HepG2 (cell line): Measurements from ENCODE around the gene HOXD4. TPM values are rescaled to one million over a fixed set of nuclear protein-coding genes. Genes with fewer than 3 reads are reported as not detected.

Source experiments
- CCDC6 ChIP-seq: sonication (generic); formaldehyde crosslinking; IDR thresholded peaks from 2 replicates; pipeline ENCODE4 v1.8.1; 2022; ENCODE audit warnings: mild to moderate bottlenecking, missing genetic modification reagents, moderate library complexity
- CREB1 ChIP-seq, 2 experiments: fragments of 450-650 bp in 1 of 2; IDR thresholded peaks; 2 replicates each; pipeline ENCODE4 v1.6.1; 2016 to 2017; ENCODE audit warnings: control low read depth in 1 of 2, mild to moderate bottlenecking in 1 of 2, missing compliant biosample characterization in 1 of 2, missing genetic modification characterization in 1 of 2
- GATAD2A ChIP-seq: IDR thresholded peaks from 2 replicates; pipeline ENCODE4 v1.6.1; 2016
- SCMH1 ChIP-seq: sonication (generic); formaldehyde crosslinking; IDR thresholded peaks from 2 replicates; pipeline ENCODE4 v1.9.0; 2021; ENCODE audit warnings: missing genetic modification reagents, mild to moderate bottlenecking, borderline replicate concordance
- SP2 ChIP-seq: sonication (generic); formaldehyde crosslinking; IDR thresholded peaks from 2 replicates; pipeline ENCODE4 v1.5.1; 2020; ENCODE audit warnings: mild to moderate bottlenecking, missing genetic modification reagents
- SRSF4 ChIP-seq: fragments of 200-400 bp; formaldehyde crosslinking; IDR thresholded peaks from one replicate; pipeline ENCODE4 v1.6.1; 2018; ENCODE audit warnings: mild to moderate bottlenecking, low read depth, low read length, moderate library complexity; ENCODE audit not compliant: poor library complexity, severe bottlenecking
- ZNF34 ChIP-seq: sonication (generic); formaldehyde crosslinking; IDR thresholded peaks from 2 replicates; pipeline ENCODE4 v1.4.0; 2020; ENCODE audit warnings: mild to moderate bottlenecking, missing genetic modification reagents, borderline replicate concordance
- ZNF670 ChIP-seq: sonication (generic); formaldehyde crosslinking; IDR thresholded peaks from 2 replicates; pipeline ENCODE4 v1.8.0; 2022; ENCODE audit warnings: mild to moderate bottlenecking, missing genetic modification reagents, borderline replicate concordance
- polyA plus RNA-seq, 8 experiments: library from polyadenylated mRNA; depleted of rRNA in 3 of 8; stranded (reverse) in 7 of 8; unstranded in 1 of 8; fragments of >200 nt; fragmentation: Illumina TruSeq in 4 of 8; extraction: Trizol in 4 of 8; gene quantifications; 2 replicates each; pipeline versions ENCODE4 v1.2.1 to v1.2.3, GENCODE V29; 2011 to 2016; ENCODE audit warnings: low read depth in 4 of 8, missing spikeins in 1 of 8, mixed read lengths in 1 of 8; ENCODE audit not compliant: insufficient read depth in 1 of 8
- total RNA-seq, 5 experiments: library from RNA; depleted of rRNA; stranded (reverse); fragments of >200 nt; fragmentation: Illumina TruSeq; extraction: Trizol; gene quantifications; 2 replicates each; pipeline ENCODE4 v1.2.3, GENCODE V29; 2016; ENCODE audit warnings: low read depth in 1 of 5
- TF ChIP-seq, protein P1 (sequence below): sonication (generic); formaldehyde crosslinking; IDR thresholded peaks from 2 replicates; pipeline ENCODE4; 2020; ENCODE audit warnings: missing genetic modification reagents, mild to moderate bottlenecking, borderline replicate concordance
- TF ChIP-seq, protein P2 (sequence below): sonication (generic); formaldehyde crosslinking; IDR thresholded peaks from 2 replicates; pipeline ENCODE4 v1.4.0; 2020; ENCODE audit warnings: low read depth, mild to moderate bottlenecking, missing genetic modification reagents
- TF ChIP-seq, protein P3 (sequence below): IDR thresholded peaks from 2 replicates; pipeline ENCODE4 v1.6.1; 2016; ENCODE audit warnings: low read depth
- TF ChIP-seq, protein P4 (sequence below): sonication (generic); formaldehyde crosslinking; IDR thresholded peaks from 2 replicates; pipeline ENCODE4 v1.5.0; 2020; ENCODE audit warnings: missing genetic modification reagents
- TF ChIP-seq, protein P5 (sequence below): IDR thresholded peaks from 2 replicates; pipeline ENCODE4 v1.6.1; 2016; ENCODE audit warnings: mild to moderate bottlenecking
- TF ChIP-seq, protein P6 (sequence below): sonication (generic); formaldehyde crosslinking; IDR thresholded peaks from 2 replicates; pipeline ENCODE4 v1.5.0; 2020; ENCODE audit warnings: missing genetic modification reagents
- TF ChIP-seq, protein P7 (sequence below): sonication (generic); formaldehyde crosslinking; IDR thresholded peaks from 2 replicates; pipeline ENCODE4 v1.5.1; 2020; ENCODE audit warnings: mild to moderate bottlenecking, missing genetic modification reagents, moderate library complexity

HOXD4 gene
- total and polyA plus RNA-seq, 2 of the 13 experiments (the other 11 are each of a cell fraction or from before 2014, with no cell fraction given) = not detected

DNA sequence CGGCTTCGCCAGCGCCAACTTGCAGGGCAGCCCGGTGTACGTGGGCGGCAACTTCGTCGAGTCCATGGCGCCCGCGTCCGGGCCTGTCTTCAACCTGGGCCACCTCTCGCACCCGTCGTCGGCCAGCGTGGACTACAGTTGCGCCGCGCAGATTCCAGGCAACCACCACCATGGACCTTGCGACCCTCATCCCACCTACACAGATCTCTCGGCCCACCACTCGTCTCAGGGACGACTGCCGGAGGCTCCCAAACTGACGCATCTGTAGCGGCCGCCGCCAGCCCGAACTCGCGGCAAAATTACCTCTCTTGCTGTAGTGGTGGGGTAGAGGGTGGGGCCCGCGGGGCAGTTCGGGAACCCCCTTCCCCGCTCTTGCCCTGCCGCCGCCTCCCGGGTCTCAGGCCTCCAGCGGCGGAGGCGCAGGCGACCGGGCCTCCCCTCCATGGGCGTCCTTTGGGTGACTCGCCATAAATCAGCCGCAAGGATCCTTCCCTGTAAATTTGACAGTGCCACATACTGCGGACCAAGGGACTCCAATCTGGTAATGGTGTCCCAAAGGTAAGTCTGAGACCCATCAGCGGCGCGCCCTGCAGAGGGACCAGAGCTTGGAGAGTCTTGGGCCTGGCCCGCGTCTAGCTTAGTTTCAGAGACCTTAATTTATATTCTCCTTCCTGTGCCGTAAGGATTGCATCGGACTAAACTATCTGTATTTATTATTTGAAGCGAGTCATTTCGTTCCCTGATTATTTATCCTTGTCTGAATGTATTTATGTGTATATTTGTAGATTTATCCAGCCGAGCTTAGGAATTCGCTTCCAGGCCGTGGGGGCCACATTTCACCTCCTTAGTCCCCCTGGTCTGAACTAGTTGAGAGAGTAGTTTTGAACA lies 20.9 kb downstream of the HOXD4 start (continued):
- TF ChIP-seq, protein P1, sequence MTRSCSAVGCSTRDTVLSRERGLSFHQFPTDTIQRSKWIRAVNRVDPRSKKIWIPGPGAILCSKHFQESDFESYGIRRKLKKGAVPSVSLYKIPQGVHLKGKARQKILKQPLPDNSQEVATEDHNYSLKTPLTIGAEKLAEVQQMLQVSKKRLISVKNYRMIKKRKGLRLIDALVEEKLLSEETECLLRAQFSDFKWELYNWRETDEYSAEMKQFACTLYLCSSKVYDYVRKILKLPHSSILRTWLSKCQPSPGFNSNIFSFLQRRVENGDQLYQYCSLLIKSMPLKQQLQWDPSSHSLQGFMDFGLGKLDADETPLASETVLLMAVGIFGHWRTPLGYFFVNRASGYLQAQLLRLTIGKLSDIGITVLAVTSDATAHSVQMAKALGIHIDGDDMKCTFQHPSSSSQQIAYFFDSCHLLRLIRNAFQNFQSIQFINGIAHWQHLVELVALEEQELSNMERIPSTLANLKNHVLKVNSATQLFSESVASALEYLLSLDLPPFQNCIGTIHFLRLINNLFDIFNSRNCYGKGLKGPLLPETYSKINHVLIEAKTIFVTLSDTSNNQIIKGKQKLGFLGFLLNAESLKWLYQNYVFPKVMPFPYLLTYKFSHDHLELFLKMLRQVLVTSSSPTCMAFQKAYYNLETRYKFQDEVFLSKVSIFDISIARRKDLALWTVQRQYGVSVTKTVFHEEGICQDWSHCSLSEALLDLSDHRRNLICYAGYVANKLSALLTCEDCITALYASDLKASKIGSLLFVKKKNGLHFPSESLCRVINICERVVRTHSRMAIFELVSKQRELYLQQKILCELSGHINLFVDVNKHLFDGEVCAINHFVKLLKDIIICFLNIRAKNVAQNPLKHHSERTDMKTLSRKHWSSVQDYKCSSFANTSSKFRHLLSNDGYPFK (CRISPR knock-in tag) = 0 out of 2 replicates have a peak, but pooled peaks have one; percentile 43
- peak; percentile 68 for TF ChIP-seq CCDC6 (CRISPR knock-in tag)
- TF ChIP-seq, protein P2, sequence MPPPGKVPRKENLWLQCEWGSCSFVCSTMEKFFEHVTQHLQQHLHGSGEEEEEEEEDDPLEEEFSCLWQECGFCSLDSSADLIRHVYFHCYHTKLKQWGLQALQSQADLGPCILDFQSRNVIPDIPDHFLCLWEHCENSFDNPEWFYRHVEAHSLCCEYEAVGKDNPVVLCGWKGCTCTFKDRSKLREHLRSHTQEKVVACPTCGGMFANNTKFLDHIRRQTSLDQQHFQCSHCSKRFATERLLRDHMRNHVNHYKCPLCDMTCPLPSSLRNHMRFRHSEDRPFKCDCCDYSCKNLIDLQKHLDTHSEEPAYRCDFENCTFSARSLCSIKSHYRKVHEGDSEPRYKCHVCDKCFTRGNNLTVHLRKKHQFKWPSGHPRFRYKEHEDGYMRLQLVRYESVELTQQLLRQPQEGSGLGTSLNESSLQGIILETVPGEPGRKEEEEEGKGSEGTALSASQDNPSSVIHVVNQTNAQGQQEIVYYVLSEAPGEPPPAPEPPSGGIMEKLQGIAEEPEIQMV = no peak
- TF ChIP-seq GATAD2A (CRISPR knock-in tag) = no peak
- TF ChIP-seq SRSF4 = no peak
- no peak for TF ChIP-seq CREB1 (IDR thresholded peaks at IDR 0.05)
- TF ChIP-seq CREB1 (CRISPR knock-in tag; IDR thresholded peaks at IDR 0.05) = no peak
- TF ChIP-seq, protein P3, sequence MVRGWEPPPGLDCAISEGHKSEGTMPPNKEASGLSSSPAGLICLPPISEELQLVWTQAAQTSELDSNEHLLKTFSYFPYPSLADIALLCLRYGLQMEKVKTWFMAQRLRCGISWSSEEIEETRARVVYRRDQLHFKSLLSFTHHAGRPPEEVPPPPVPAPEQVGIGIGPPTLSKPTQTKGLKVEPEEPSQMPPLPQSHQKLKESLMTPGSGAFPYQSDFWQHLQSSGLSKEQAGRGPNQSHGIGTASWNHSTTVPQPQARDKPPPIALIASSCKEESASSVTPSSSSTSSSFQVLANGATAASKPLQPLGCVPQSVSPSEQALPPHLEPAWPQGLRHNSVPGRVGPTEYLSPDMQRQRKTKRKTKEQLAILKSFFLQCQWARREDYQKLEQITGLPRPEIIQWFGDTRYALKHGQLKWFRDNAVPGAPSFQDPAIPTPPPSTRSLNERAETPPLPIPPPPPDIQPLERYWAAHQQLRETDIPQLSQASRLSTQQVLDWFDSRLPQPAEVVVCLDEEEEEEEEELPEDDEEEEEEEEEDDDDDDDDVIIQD (CRISPR knock-in tag) = no peak
- TF ChIP-seq, protein P4, sequence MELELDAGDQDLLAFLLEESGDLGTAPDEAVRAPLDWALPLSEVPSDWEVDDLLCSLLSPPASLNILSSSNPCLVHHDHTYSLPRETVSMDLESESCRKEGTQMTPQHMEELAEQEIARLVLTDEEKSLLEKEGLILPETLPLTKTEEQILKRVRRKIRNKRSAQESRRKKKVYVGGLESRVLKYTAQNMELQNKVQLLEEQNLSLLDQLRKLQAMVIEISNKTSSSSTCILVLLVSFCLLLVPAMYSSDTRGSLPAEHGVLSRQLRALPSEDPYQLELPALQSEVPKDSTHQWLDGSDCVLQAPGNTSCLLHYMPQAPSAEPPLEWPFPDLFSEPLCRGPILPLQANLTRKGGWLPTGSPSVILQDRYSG (CRISPR knock-in tag) = no peak
- no peak for TF ChIP-seq ZNF34 (CRISPR knock-in tag)
- TF ChIP-seq, protein P5, sequence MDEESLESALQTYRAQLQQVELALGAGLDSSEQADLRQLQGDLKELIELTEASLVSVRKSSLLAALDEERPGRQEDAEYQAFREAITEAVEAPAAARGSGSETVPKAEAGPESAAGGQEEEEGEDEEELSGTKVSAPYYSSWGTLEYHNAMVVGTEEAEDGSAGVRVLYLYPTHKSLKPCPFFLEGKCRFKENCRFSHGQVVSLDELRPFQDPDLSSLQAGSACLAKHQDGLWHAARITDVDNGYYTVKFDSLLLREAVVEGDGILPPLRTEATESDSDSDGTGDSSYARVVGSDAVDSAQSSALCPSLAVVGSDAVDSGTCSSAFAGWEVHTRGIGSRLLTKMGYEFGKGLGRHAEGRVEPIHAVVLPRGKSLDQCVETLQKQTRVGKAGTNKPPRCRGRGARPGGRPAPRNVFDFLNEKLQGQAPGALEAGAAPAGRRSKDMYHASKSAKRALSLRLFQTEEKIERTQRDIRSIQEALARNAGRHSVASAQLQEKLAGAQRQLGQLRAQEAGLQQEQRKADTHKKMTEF (CRISPR knock-in tag) = no peak
- TF ChIP-seq, protein P6, sequence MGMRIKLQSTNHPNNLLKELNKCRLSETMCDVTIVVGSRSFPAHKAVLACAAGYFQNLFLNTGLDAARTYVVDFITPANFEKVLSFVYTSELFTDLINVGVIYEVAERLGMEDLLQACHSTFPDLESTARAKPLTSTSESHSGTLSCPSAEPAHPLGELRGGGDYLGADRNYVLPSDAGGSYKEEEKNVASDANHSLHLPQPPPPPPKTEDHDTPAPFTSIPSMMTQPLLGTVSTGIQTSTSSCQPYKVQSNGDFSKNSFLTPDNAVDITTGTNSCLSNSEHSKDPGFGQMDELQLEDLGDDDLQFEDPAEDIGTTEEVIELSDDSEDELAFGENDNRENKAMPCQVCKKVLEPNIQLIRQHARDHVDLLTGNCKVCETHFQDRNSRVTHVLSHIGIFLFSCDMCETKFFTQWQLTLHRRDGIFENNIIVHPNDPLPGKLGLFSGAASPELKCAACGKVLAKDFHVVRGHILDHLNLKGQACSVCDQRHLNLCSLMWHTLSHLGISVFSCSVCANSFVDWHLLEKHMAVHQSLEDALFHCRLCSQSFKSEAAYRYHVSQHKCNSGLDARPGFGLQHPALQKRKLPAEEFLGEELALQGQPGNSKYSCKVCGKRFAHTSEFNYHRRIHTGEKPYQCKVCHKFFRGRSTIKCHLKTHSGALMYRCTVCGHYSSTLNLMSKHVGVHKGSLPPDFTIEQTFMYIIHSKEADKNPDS (CRISPR knock-in tag) = no peak
- no peak for TF ChIP-seq SP2 (CRISPR knock-in tag)
- no peak for TF ChIP-seq ZNF670 (CRISPR knock-in tag)
- TF ChIP-seq, protein P7, sequence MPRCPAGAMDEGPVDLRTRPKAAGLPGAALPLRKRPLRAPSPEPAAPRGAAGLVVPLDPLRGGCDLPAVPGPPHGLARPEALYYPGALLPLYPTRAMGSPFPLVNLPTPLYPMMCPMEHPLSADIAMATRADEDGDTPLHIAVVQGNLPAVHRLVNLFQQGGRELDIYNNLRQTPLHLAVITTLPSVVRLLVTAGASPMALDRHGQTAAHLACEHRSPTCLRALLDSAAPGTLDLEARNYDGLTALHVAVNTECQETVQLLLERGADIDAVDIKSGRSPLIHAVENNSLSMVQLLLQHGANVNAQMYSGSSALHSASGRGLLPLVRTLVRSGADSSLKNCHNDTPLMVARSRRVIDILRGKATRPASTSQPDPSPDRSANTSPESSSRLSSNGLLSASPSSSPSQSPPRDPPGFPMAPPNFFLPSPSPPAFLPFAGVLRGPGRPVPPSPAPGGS (CRISPR knock-in tag) = no peak
- TF ChIP-seq SCMH1 (CRISPR knock-in tag) = no peak
